Measurements from ENCODE around the gene SLC1A5. TPM values are rescaled to one million over a fixed set of nuclear protein-coding genes. Genes with fewer than 3 reads are reported as not detected.

SLC1A5 gene
- total RNA-seq, 2 experiments from 2014 or later = 145 to 161 TPM

- Histone ChIP-seq H3K4me1 (ENCODE audit: insufficient read depth, low read length, poor library complexity, severe bottlenecking) (no peaks in the 10 kb centered on the region), H3K4me3 (ENCODE audit: low read depth, low read length, poor library complexity, severe bottlenecking) (no peak overlapping the region), H3K36me3 (ENCODE audit: insufficient read depth, low read length) (peaks cover 96% of the 10 kb centered on the region), H3K4me2 (ENCODE audit: low read length) (no peak overlapping the region), H4K20me1 (ENCODE audit: insufficient read depth, low read length) (0 out of 2 replicates have a peak, but pooled peaks cover 4% of the 10 kb centered on the region), H3K27ac (ENCODE audit: low read depth, low read length, poor library complexity, severe bottlenecking) (no peak overlapping the region), H3K9me3 (ENCODE audit: low read length) (no peaks in the 10 kb centered on the region), H2AFZ (ENCODE audit: low read length) (no peak overlapping the region), H3K79me2 (ENCODE audit: insufficient read depth, low read depth, low read length) (no peaks in the 10 kb centered on the region), H3K9me2 (ENCODE audit: insufficient read depth, low read length) (no peaks in the 10 kb centered on the region)
- ChIA-PET CTCF (ENCODE audit: unreplicated experiment) (interaction anchor here (0.5 kb wide), 1 partner anchor 11 kb away, joined by 3 read pairs; no protein-coding TSS in a partner anchor), POLR2A (no interaction called here)
- BruUV-seq (replicated peaks) = no TSS peak
- TF ChIP-seq CTCF (conservative IDR thresholded peaks at IDR 0.05; ENCODE audit: low read length) (no peak), EZH2phosphoT487 (IDR thresholded peaks at IDR 0.05; ENCODE audit: borderline replicate concordance, low read depth, low read length) (no peak)
- DNase-seq (ENCODE audit: low spot score) = no peak
- intact Hi-C loops (cut with micrococcal nuclease; ENCODE audit: unreplicated experiment) = no loop called here
These were observed 58.2 kb downstream of the SLC1A5 start for GRCh38 chr19:46730187-46730586.

GRCh38 chr19:46729696-46730095 lies 58.7 kb downstream of the SLC1A5 start:
- BruUV-seq (replicated peaks) = no TSS peak
- intact Hi-C loops (cut with micrococcal nuclease; ENCODE audit: unreplicated experiment) = no loop called here

More at GRCh38 chr19:46729696-46730095, 58.7 kb downstream of the SLC1A5 start:
- Histone ChIP-seq H3K79me2 (ENCODE audit: insufficient read depth, low read depth, low read length) (no peaks in the 10 kb centered on the region), H3K27ac (ENCODE audit: low read depth, low read length, poor library complexity, severe bottlenecking) (no peak overlapping the region), H3K9me3 (ENCODE audit: low read length) (no peaks in the 10 kb centered on the region), H2AFZ (ENCODE audit: low read length) (no peak overlapping the region), H4K20me1 (ENCODE audit: insufficient read depth, low read length) (0 out of 2 replicates have a peak, but pooled peaks cover 4% of the 10 kb centered on the region), H3K4me2 (ENCODE audit: low read length) (no peak overlapping the region), H3K4me3 (ENCODE audit: low read depth, low read length, poor library complexity, severe bottlenecking) (no peak overlapping the region), H3K36me3 (ENCODE audit: insufficient read depth, low read length) (peaks cover 98% of the 10 kb centered on the region), H3K9me2 (ENCODE audit: insufficient read depth, low read length) (no peaks in the 10 kb centered on the region), H3K4me1 (ENCODE audit: insufficient read depth, low read length, poor library complexity, severe bottlenecking) (no peaks in the 10 kb centered on the region)
- DNase-seq (ENCODE audit: low spot score) = no peak
- CTCF ChIA-PET (ENCODE audit: unreplicated experiment) = no interaction called here
- POLR2A ChIA-PET = no interaction called here
- no peak for TF ChIP-seq CTCF (conservative IDR thresholded peaks at IDR 0.05; ENCODE audit: low read length)
- TF ChIP-seq EZH2phosphoT487 (IDR thresholded peaks at IDR 0.05; ENCODE audit: borderline replicate concordance, low read depth, low read length) = no peak
